ENCODE data around the gene TBC1D22A. TPM values are rescaled to one million over a fixed set of nuclear protein-coding genes. Genes with fewer than 3 reads are reported as not detected.

The TBC1D22A gene
- total RNA-seq, 4 donors from 2014 or later: 9.2 to 45.3 (median 22.8) TPM

DNA sequence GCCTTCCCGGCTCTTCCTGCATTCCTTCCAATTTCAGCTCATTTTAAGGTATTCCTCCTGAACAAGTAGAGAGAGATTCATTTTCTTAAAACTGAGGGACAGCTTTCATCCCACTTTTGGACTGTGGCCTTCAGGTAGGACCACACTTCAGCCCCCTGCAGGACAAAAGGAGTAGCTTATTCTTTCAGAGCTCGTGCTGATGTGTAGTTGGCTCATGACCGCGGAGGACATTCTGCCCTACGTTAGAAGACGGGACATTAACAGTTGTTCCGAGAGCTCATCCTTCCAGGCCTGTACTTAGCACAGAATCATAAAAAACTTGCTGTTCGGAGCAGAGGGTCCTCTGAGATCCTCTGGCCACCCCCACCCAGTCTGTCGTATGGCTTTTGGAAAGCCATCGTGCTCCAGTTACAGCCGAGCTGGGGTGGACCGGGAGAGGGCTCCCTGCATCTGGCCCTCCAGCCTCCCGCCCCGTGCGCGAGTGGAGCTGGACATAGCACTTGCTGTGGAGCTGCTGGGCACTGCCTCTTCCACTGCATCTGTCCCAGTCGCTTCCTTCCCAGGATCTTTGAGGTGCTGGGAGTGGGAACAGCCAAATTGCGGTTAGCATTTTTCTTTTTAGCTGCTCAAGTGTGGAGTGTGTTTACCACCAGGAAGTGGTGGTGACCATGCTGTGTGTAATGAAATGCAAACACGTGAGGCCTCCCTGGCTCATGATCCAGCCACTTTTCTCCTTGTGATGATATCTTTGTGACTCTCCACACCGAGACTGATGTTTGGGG lies 250.3 kb downstream of the TBC1D22A start:
- H3K4me1 ChIP-seq: no peaks in the 10 kb centered on the region
- no peak for DNase-seq
- no peaks in the 10 kb centered on the region for H3K36me3 ChIP-seq
- TF ChIP-seq POLR2A (IDR thresholded peaks at IDR 0.05): no peak
- TF ChIP-seq, protein P1, sequence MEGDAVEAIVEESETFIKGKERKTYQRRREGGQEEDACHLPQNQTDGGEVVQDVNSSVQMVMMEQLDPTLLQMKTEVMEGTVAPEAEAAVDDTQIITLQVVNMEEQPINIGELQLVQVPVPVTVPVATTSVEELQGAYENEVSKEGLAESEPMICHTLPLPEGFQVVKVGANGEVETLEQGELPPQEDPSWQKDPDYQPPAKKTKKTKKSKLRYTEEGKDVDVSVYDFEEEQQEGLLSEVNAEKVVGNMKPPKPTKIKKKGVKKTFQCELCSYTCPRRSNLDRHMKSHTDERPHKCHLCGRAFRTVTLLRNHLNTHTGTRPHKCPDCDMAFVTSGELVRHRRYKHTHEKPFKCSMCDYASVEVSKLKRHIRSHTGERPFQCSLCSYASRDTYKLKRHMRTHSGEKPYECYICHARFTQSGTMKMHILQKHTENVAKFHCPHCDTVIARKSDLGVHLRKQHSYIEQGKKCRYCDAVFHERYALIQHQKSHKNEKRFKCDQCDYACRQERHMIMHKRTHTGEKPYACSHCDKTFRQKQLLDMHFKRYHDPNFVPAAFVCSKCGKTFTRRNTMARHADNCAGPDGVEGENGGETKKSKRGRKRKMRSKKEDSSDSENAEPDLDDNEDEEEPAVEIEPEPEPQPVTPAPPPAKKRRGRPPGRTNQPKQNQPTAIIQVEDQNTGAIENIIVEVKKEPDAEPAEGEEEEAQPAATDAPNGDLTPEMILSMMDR (IDR thresholded peaks at IDR 0.05): no peak
- H3K4me3 ChIP-seq: no peak overlapping the region
- intact Hi-C loops (cut with DNase I; ENCODE audit: low total_unique reads): no loop called here
- no peaks in the 10 kb centered on the region for H3K27me3 ChIP-seq
- H3K9me3 ChIP-seq: no peaks in the 10 kb centered on the region
- no peak overlapping the region for H3K27ac ChIP-seq

DNA sequence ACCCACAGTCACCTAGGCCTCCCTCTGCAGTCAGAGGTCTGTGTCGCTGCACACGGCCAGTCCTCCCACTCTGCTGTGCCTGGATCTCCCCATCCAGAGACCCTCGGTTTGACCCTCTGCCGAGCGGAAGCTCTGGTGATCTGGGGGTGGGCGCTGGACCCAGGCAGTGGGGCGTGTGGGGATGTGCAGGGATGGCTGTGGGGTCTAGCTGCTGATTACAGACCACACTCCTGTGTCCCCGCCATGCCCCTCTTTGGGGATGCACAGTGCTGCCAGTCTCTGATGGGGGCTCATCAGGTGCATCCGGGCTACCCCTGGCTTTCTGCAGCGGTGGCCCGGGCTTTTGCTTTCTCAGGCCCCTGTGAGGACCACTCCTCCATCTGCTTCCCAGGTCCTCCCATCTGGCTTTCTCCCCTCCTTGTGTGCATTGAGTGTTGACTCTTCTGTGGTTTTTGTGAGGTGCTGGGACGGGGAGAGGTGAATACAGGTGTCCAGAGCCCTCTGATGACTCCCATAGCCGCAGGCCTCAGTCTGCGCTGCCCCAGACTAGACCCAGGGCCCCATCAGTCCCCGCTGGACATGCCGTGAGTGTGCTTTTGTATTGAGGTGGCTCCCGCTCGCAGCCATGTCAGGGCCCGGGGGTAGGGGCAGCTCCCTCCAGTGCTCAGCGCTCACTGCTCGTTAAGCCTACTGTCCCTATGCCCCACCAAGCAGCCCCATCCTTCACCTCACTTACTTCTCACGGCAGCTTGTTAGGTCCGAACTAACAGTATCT lies 251.6 kb downstream of the TBC1D22A start:
- H3K4me1 ChIP-seq: no peaks in the 10 kb centered on the region
- DNase-seq: no peak
- H3K4me3 ChIP-seq: no peak overlapping the region
- intact Hi-C loops (cut with DNase I; ENCODE audit: low total_unique reads): no loop called here
- H3K27me3 ChIP-seq: no peaks in the 10 kb centered on the region
- H3K36me3 ChIP-seq: no peaks in the 10 kb centered on the region
- TF ChIP-seq, protein P1 (IDR thresholded peaks at IDR 0.05): no peak
- no peak for TF ChIP-seq POLR2A (IDR thresholded peaks at IDR 0.05)
- H3K9me3 ChIP-seq: no peaks in the 10 kb centered on the region
- H3K27ac ChIP-seq: no peak overlapping the region

GRCh38 chr22:47014636-47015345 lies 252.3 kb downstream of the TBC1D22A start:
- Histone ChIP-seq H3K27ac (no peak overlapping the region), H3K27me3 (no peaks in the 10 kb centered on the region), H3K9me3 (no peaks in the 10 kb centered on the region), H3K36me3 (no peaks in the 10 kb centered on the region), H3K4me1 (no peaks in the 10 kb centered on the region), H3K4me3 (no peak overlapping the region)
- no peak for DNase-seq
- TF ChIP-seq, protein P1 (IDR thresholded peaks at IDR 0.05): no peak
- no peak for TF ChIP-seq POLR2A (IDR thresholded peaks at IDR 0.05)
- intact Hi-C loops (cut with DNase I; ENCODE audit: low total_unique reads): no loop called here

DNA sequence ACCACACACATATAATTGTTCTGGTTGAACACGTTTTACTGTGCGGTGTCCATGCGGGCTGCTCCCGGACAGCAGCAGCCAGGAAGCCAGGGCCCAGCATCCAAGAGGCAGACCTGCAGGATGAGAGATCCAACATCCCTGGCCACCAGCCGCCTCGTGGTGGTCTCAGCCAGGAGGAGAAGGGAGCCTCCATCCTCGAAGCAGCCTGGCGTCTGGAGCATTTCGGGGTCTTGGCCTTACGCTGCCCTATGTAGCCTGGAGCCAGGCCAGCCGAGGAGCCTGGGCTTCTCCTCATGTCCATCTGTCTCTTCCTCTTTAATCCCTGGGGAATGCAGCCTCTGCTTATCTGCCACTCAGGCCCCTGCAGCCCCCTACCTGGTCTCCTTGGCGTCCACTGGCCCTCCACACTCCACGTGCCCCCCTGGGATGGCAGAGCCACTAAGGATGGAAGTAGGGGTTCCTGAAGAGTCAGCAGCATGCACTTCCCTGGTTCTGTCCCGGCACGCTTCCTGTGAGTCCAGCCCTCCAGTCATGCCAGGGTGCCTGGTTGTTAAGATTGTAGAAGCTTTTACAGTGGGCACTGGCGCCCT lies 253.2 kb downstream of the TBC1D22A start:
- no peak for DNase-seq
- H3K27me3 ChIP-seq: no peaks in the 10 kb centered on the region
- intact Hi-C loops (cut with DNase I; ENCODE audit: low total_unique reads): no loop called here

More for the DNA sequence above, 253.2 kb downstream of the TBC1D22A start:
- H3K4me1 ChIP-seq: no peaks in the 10 kb centered on the region
- no peaks in the 10 kb centered on the region for H3K9me3 ChIP-seq
- H3K27ac ChIP-seq: no peak overlapping the region
- no peak overlapping the region for H3K4me3 ChIP-seq
- TF ChIP-seq, protein P1 (IDR thresholded peaks at IDR 0.05): no peak
- H3K36me3 ChIP-seq: no peaks in the 10 kb centered on the region
